ENCODE measurements around the gene SCCPDH. TPM values are rescaled to one million over a fixed set of nuclear protein-coding genes. Genes with fewer than 3 reads are reported as not detected.
A peak's percentile ranks its signal among the peaks of the same experiment; 100 is the strongest.

The SCCPDH gene
- total and polyA plus RNA-seq, 3 experiments from 2014 or later, result 20.2 to 41.0 (median 39.5) TPM

GRCh38 chr1:246760422-246761347, 36.5 kb downstream of the SCCPDH start:
- Mint-ChIP-seq H3K9me3 (no peaks in the 10 kb centered on the region), H3K36me3 (peaks cover 4 to 47% (median 19%) of the 10 kb centered on the region in 3 donors), H3K27ac (peak overlapping the region in 1 of 8 donors; percentile 64), H3K4me3 (no peak overlapping the region), H3K27me3 (peaks cover 0 to 1% of the 10 kb centered on the region in 2 donors), H3K4me1 (no peaks in the 10 kb centered on the region)
- Histone ChIP-seq H3K27me3 (ENCODE audit: insufficient read depth, low read length, poor library complexity, severe bottlenecking) (no peaks in the 10 kb centered on the region), H3K9me3 (ENCODE audit: low read length) (no peaks in the 10 kb centered on the region), H3K4me3 (ENCODE audit: low read length) (no peak overlapping the region), H3K27ac (ENCODE audit: low read depth, low read length) (no peak overlapping the region), H3K4me1 (ENCODE audit: insufficient read depth, low read length) (no peaks in the 10 kb centered on the region), H3K36me3 (ENCODE audit: insufficient read depth, low read length) (peaks cover 5% of the 10 kb centered on the region)
- ChIA-PET POLR2A (no interaction called here), CTCF (no interaction called here)
- no peak for DNase-seq

GRCh38 chr1:246761396-246761795, 37.2 kb downstream of the SCCPDH start:
- H3K27ac ChIP-seq (ENCODE audit: low read depth, low read length), result no peak overlapping the region
- no peaks in the 10 kb centered on the region for H3K9me3 Mint-ChIP-seq
- H3K27me3 Mint-ChIP-seq, result peaks cover 0 to 1% of the 10 kb centered on the region in 2 donors
- no peak for DNase-seq
- H3K4me1 Mint-ChIP-seq, result no peaks in the 10 kb centered on the region
- H3K4me3 Mint-ChIP-seq, result no peak overlapping the region
- peaks cover 5% of the 10 kb centered on the region for H3K36me3 ChIP-seq (ENCODE audit: insufficient read depth, low read length)
- H3K27me3 ChIP-seq (ENCODE audit: insufficient read depth, low read length, poor library complexity, severe bottlenecking), result no peaks in the 10 kb centered on the region
- H3K9me3 ChIP-seq (ENCODE audit: low read length), result no peaks in the 10 kb centered on the region
- peak overlapping the region in 1 of 8 donors; percentile 19 for H3K27ac Mint-ChIP-seq
- no peak overlapping the region for H3K4me3 ChIP-seq (ENCODE audit: low read length)
- CTCF ChIA-PET, result no interaction called here
- POLR2A ChIA-PET, result no interaction called here
- H3K4me1 ChIP-seq (ENCODE audit: insufficient read depth, low read length), result no peaks in the 10 kb centered on the region
- H3K36me3 Mint-ChIP-seq, result peaks cover 4 to 51% (median 19%) of the 10 kb centered on the region in 3 donors

- DNase-seq, result no peak
- H3K4me1 ChIP-seq (ENCODE audit: insufficient read depth, low read length), result no peaks in the 10 kb centered on the region
- Mint-ChIP-seq H3K27me3 (no peaks in the 10 kb centered on the region), H3K4me3 (no peak overlapping the region), H3K36me3 (peaks cover 11 to 63% (median 20%) of the 10 kb centered on the region in 3 donors), H3K9me3 (no peaks in the 10 kb centered on the region), H3K4me1 (no peaks in the 10 kb centered on the region), H3K27ac (no peak overlapping the region)
- no peak overlapping the region for H3K4me3 ChIP-seq (ENCODE audit: low read length)
- H3K27ac ChIP-seq (ENCODE audit: low read depth, low read length), result no peak overlapping the region
- H3K27me3 ChIP-seq (ENCODE audit: insufficient read depth, low read length, poor library complexity, severe bottlenecking), result no peaks in the 10 kb centered on the region
- ChIA-PET CTCF (no interaction called here), POLR2A (no interaction called here)
- peaks cover 1% of the 10 kb centered on the region for H3K36me3 ChIP-seq (ENCODE audit: insufficient read depth, low read length)
- no peaks in the 10 kb centered on the region for H3K9me3 ChIP-seq (ENCODE audit: low read length)
Measured at GRCh38 chr1:246765521-246765920, 41.3 kb downstream of the SCCPDH start.

GRCh38 chr1:246768403-246769020, 44.3 kb downstream of the SCCPDH start:
- no peaks in the 10 kb centered on the region for H3K9me3 ChIP-seq (ENCODE audit: low read length)
- H3K27me3 Mint-ChIP-seq, result no peaks in the 10 kb centered on the region
- H3K27me3 ChIP-seq (ENCODE audit: insufficient read depth, low read length, poor library complexity, severe bottlenecking), result no peaks in the 10 kb centered on the region
- no peak overlapping the region for H3K4me3 Mint-ChIP-seq
- peaks cover 11 to 47% (median 12%) of the 10 kb centered on the region in 3 donors for H3K36me3 Mint-ChIP-seq
- POLR2A ChIA-PET, result no interaction called here
- H3K4me3 ChIP-seq (ENCODE audit: low read length), result no peak overlapping the region
- CTCF ChIA-PET, result no interaction called here
- H3K36me3 ChIP-seq (ENCODE audit: insufficient read depth, low read length), result no peaks in the 10 kb centered on the region
- peaks cover 5 to 8% (median 7%) of the 10 kb centered on the region in 3 donors for H3K4me1 Mint-ChIP-seq
- DNase-seq, result no peak
- H3K9me3 Mint-ChIP-seq, result no peaks in the 10 kb centered on the region
- H3K4me1 ChIP-seq (ENCODE audit: insufficient read depth, low read length), result no peaks in the 10 kb centered on the region
- no peak overlapping the region for H3K27ac ChIP-seq (ENCODE audit: low read depth, low read length)
- no peak overlapping the region for H3K27ac Mint-ChIP-seq

GRCh38 chr1:246769306-246769705, 45.1 kb downstream of the SCCPDH start:
- Mint-ChIP-seq H3K4me3 (no peak overlapping the region), H3K9me3 (no peaks in the 10 kb centered on the region), H3K4me1 (peaks cover 5 to 8% (median 7%) of the 10 kb centered on the region in 3 donors), H3K27ac (no peak overlapping the region), H3K27me3 (no peaks in the 10 kb centered on the region), H3K36me3 (peaks cover 10 to 41% (median 11%) of the 10 kb centered on the region in 3 donors)
- POLR2A ChIA-PET, result no interaction called here
- H3K36me3 ChIP-seq (ENCODE audit: insufficient read depth, low read length), result no peaks in the 10 kb centered on the region
- H3K27ac ChIP-seq (ENCODE audit: low read depth, low read length), result no peak overlapping the region
- no peaks in the 10 kb centered on the region for H3K9me3 ChIP-seq (ENCODE audit: low read length)
- H3K4me1 ChIP-seq (ENCODE audit: insufficient read depth, low read length), result no peaks in the 10 kb centered on the region
- CTCF ChIA-PET, result no interaction called here
- no peak for DNase-seq
- H3K4me3 ChIP-seq (ENCODE audit: low read length), result no peak overlapping the region
- no peaks in the 10 kb centered on the region for H3K27me3 ChIP-seq (ENCODE audit: insufficient read depth, low read length, poor library complexity, severe bottlenecking)

- Mint-ChIP-seq H3K36me3 (peaks cover 10 to 45% (median 13%) of the 10 kb centered on the region in 3 donors), H3K27me3 (no peaks in the 10 kb centered on the region), H3K9me3 (no peaks in the 10 kb centered on the region), H3K27ac (no peak overlapping the region), H3K4me3 (no peak overlapping the region), H3K4me1 (peaks cover 5 to 8% (median 7%) of the 10 kb centered on the region in 3 donors)
- Histone ChIP-seq H3K27me3 (ENCODE audit: insufficient read depth, low read length, poor library complexity, severe bottlenecking) (no peaks in the 10 kb centered on the region), H3K9me3 (ENCODE audit: low read length) (no peaks in the 10 kb centered on the region), H3K4me3 (ENCODE audit: low read length) (no peak overlapping the region), H3K36me3 (ENCODE audit: insufficient read depth, low read length) (no peaks in the 10 kb centered on the region), H3K27ac (ENCODE audit: low read depth, low read length) (no peak overlapping the region), H3K4me1 (ENCODE audit: insufficient read depth, low read length) (no peaks in the 10 kb centered on the region)
- DNase-seq, result no peak
- ChIA-PET CTCF (no interaction called here), POLR2A (no interaction called here)
Measured at GRCh38 chr1:246771366-246771765, 47.2 kb downstream of the SCCPDH start.

GRCh38 chr1:246772686-246773085, 48.5 kb downstream of the SCCPDH start:
- ChIA-PET CTCF (no interaction called here), POLR2A (no interaction called here)
- H3K4me1 Mint-ChIP-seq, result peaks cover 5 to 8% (median 7%) of the 10 kb centered on the region in 3 donors
- no peak for DNase-seq
- peaks cover 10 to 39% (median 14%) of the 10 kb centered on the region in 3 donors for H3K36me3 Mint-ChIP-seq
- no peaks in the 10 kb centered on the region for H3K27me3 Mint-ChIP-seq
- Histone ChIP-seq H3K9me3 (ENCODE audit: low read length) (no peaks in the 10 kb centered on the region), H3K4me1 (ENCODE audit: insufficient read depth, low read length) (no peaks in the 10 kb centered on the region), H3K27ac (ENCODE audit: low read depth, low read length) (no peak overlapping the region), H3K4me3 (ENCODE audit: low read length) (no peak overlapping the region), H3K36me3 (ENCODE audit: insufficient read depth, low read length) (no peaks in the 10 kb centered on the region), H3K27me3 (ENCODE audit: insufficient read depth, low read length, poor library complexity, severe bottlenecking) (no peaks in the 10 kb centered on the region)
- no peak overlapping the region for H3K27ac Mint-ChIP-seq
- no peak overlapping the region for H3K4me3 Mint-ChIP-seq
- no peaks in the 10 kb centered on the region for H3K9me3 Mint-ChIP-seq

GRCh38 chr1:246773213-246773641, 49.0 kb downstream of the SCCPDH start:
- Histone ChIP-seq H3K9me3 (ENCODE audit: low read length) (no peaks in the 10 kb centered on the region), H3K27me3 (ENCODE audit: insufficient read depth, low read length, poor library complexity, severe bottlenecking) (no peaks in the 10 kb centered on the region), H3K36me3 (ENCODE audit: insufficient read depth, low read length) (no peaks in the 10 kb centered on the region), H3K4me1 (ENCODE audit: insufficient read depth, low read length) (no peaks in the 10 kb centered on the region), H3K4me3 (ENCODE audit: low read length) (no peak overlapping the region), H3K27ac (ENCODE audit: low read depth, low read length) (no peak overlapping the region)
- H3K27me3 Mint-ChIP-seq, result no peaks in the 10 kb centered on the region
- ChIA-PET CTCF (no interaction called here), POLR2A (no interaction called here)
- no peaks in the 10 kb centered on the region for H3K9me3 Mint-ChIP-seq
- peaks cover 5 to 8% (median 7%) of the 10 kb centered on the region in 3 donors for H3K4me1 Mint-ChIP-seq
- peaks cover 10 to 38% (median 14%) of the 10 kb centered on the region in 3 donors for H3K36me3 Mint-ChIP-seq
- H3K27ac Mint-ChIP-seq, result no peak overlapping the region
- DNase-seq, result no peak
- no peak overlapping the region for H3K4me3 Mint-ChIP-seq

Measured in CD8-positive, alpha-beta memory T cell (primary cell).